GM12864 (cell line): ENCODE measurements around the gene NCLN.
"Not testable (repeated sequence)": the region's sequence is repeated elsewhere in the genome, so short reads cannot be mapped to it uniquely, and the experiment has no call there.

ENCODE experiments used
- DNase-seq: peaks from one replicate; pipeline ENCODE4 v3.0.0-alpha.2; 2011; ENCODE audit warnings: low read depth
- H3K4me3 ChIP-seq: 2 replicates; pipeline ENCODE4 v1.5.1; 2011; ENCODE audit warnings: mild to moderate bottlenecking, low read depth, low read length, control low read depth
- CTCF ChIP-seq: IDR thresholded peaks from 2 replicates; pipeline ENCODE4 v1.5.1; 2011; ENCODE audit warnings: low read depth, mild to moderate bottlenecking, moderate library complexity, low read length, control low read depth, inconsistent platforms; ENCODE audit errors: missing control alignments

The NCLN gene

GRCh38 chr19:3208317-3209207 is 22.8 kb downstream of the NCLN start:
- TF ChIP-seq CTCF: no peak
- no peak for DNase-seq
- no peak overlapping the region for H3K4me3 ChIP-seq

GRCh38 chr19:3210347-3211017 is 24.8 kb downstream of the NCLN start:
- peak; percentile 88 for TF ChIP-seq CTCF
- DNase-seq: no peak

GRCh38 chr19:3211191-3211590 is 25.5 kb downstream of the NCLN start:
- DNase-seq: no peak
- TF ChIP-seq CTCF: no peak
- no peak overlapping the region for H3K4me3 ChIP-seq

More at GRCh38 chr19:3210347-3211017, 24.8 kb downstream of the NCLN start:
- H3K4me3 ChIP-seq: no peak overlapping the region

GRCh38 chr19:3213159-3213558 is 27.4 kb downstream of the NCLN start:
- no peak overlapping the region for H3K4me3 ChIP-seq
- TF ChIP-seq CTCF: no peak
- DNase-seq: no peak

- H3K4me3 ChIP-seq: no peak overlapping the region
- TF ChIP-seq CTCF: no peak
- DNase-seq: no peak
These were observed 31.1 kb downstream of the NCLN start for GRCh38 chr19:3216874-3217273.

GRCh38 chr19:3220576-3220975 is 34.8 kb downstream of the NCLN start:
- TF ChIP-seq CTCF: no peak
- no peak overlapping the region for H3K4me3 ChIP-seq
- no peak for DNase-seq

GRCh38 chr19:3221576-3221975 is 35.8 kb downstream of the NCLN start:
- not testable (repeated sequence) for DNase-seq

More at GRCh38 chr19:3221576-3221975, 35.8 kb downstream of the NCLN start:
- H3K4me3 ChIP-seq: not testable (repeated sequence)
